Uterus (tissue), 4 donors: ENCODE results near the gene RCE1. TPM values are rescaled to one million over a fixed set of nuclear protein-coding genes. Genes with fewer than 3 reads are reported as not detected.
A peak's percentile ranks its signal among the peaks of the same experiment; 100 is the strongest.
"Not testable (repeated sequence)": the region's sequence is repeated elsewhere in the genome, so short reads cannot be mapped to it uniquely, and the experiment has no call there.

Experiments used
- DNase-seq, 2 donors: peaks; one replicate each; pipeline ENCODE4 v3.0.0-alpha.2; 2019 to 2020
- H3K27ac ChIP-seq, 2 donors: fragments of 200-600 bp; sonication (generic); 1 replicate in 1 of 2; 2 replicates in 1 of 2; pipeline ENCODE4 v1.5.1; 2016 to 2018
- H3K27me3 ChIP-seq, 2 donors: fragments of 200-600 bp; sonication (generic); one replicate each; pipeline ENCODE4 v1.5.1; 2018 to 2019; ENCODE audit warnings: control low read depth in 1 of 2
- H3K36me3 ChIP-seq, 2 donors: fragments of 200-600 bp; sonication (generic); one replicate each; pipeline ENCODE4 v1.5.1; 2019; ENCODE audit warnings: control low read depth in 1 of 2
- H3K4me1 ChIP-seq, 2 donors: fragments of 200-600 bp; sonication (generic); one replicate each; pipeline ENCODE4 v1.5.1; 2018 to 2019; ENCODE audit warnings: control low read depth in 1 of 2
- H3K4me3 ChIP-seq, 2 donors: fragments of 200-600 bp; sonication (generic); 1 replicate in 1 of 2; 2 replicates in 1 of 2; pipeline ENCODE4 v1.5.1; 2018 to 2019; ENCODE audit warnings: mild to moderate bottlenecking in 1 of 2
- H3K9me3 ChIP-seq, 2 donors: fragments of 200-600 bp; sonication (generic); one replicate each; pipeline ENCODE4 v1.5.1; 2019; ENCODE audit warnings: control low read depth in 1 of 2
- CTCF ChIP-seq, 4 experiments: fragments of 200-600 bp in 2 of 4; fragments of 450-650 bp in 2 of 4; sonication (generic) in 2 of 4; IDR thresholded peaks; one replicate each; pipeline ENCODE4 v1.5.1; 2016 to 2019; ENCODE audit warnings: antibody characterized with exemption in 4 of 4, mild to moderate bottlenecking in 2 of 4, moderate library complexity in 1 of 4
- POLR2A ChIP-seq, 2 donors: fragments of 450-650 bp; IDR thresholded peaks; one replicate each; pipeline ENCODE4 v1.6.1; 2016; ENCODE audit warnings: antibody characterized with exemption in 2 of 2, mild to moderate bottlenecking in 1 of 2, moderate library complexity in 1 of 2
- intact Hi-C: fragments of 100-400 bp; cut with DNase I; formaldehyde crosslinking; loops from one replicate; pipeline ENCODE4 v1.15.1; 2023; ENCODE audit warnings: low total_unique reads
- total RNA-seq, 4 donors: library from RNA; depleted of rRNA in 3 of 4; stranded (reverse); fragments of >200 nt in 3 of 4; gene quantifications; one replicate each; pipeline versions ENCODE4 v1.1.0 to v1.2.4, GENCODE V29; 2014 to 2023
- donor health status: DM: yes; HTN: yes; CAD: no.

The RCE1 gene
- 10 to 100 TPM in 3 of 4 donors, 1 to 10 TPM in 1; 2.3 to 19.4 (median 13.7) TPM for total RNA-seq

GRCh38 chr11:66842896-66843775 lies at the start of gene RCE1:
Gene RCE1 (plus strand): TSS chr11:66843441. CDS start chr11:66843456, 15 bp downstream.
- H3K27me3 ChIP-seq: no peaks in the 10 kb centered on the region
- no peaks in the 10 kb centered on the region for H3K36me3 ChIP-seq
- H3K27ac ChIP-seq: peak within 1 kb of the TSS; percentile 86 to 98
- no peak for TF ChIP-seq CTCF (IDR thresholded peaks at IDR 0.05)
- TF ChIP-seq POLR2A (IDR thresholded peaks at IDR 0.05): peak; percentile 81 to 97
- intact Hi-C loops: no loop called here
- H3K4me3 ChIP-seq: peak within 1 kb of the TSS; percentile 94 to 96
- DNase-seq: peak; percentile 82 to 93
- H3K9me3 ChIP-seq: no peaks in the 10 kb centered on the region
- H3K4me1 ChIP-seq: peaks cover 9 to 17% of the 10 kb centered on the region in 2 donors

GRCh38 chr11:66799815-66800214 lies 43.4 kb upstream of the RCE1 start:
- H3K4me3 ChIP-seq, H3K27ac ChIP-seq, H3K36me3 ChIP-seq, intact Hi-C loops, H3K9me3 ChIP-seq, DNase-seq, H3K4me1 ChIP-seq, H3K27me3 ChIP-seq: not testable (repeated sequence)

- H3K4me1 ChIP-seq: no peaks in the 10 kb centered on the region
- no peak overlapping the region for H3K4me3 ChIP-seq
- H3K36me3 ChIP-seq: no peaks in the 10 kb centered on the region
- H3K27ac ChIP-seq: no peak overlapping the region
- no peaks in the 10 kb centered on the region for H3K27me3 ChIP-seq
- TF ChIP-seq POLR2A (IDR thresholded peaks at IDR 0.05) (no peak), CTCF (IDR thresholded peaks at IDR 0.05) (no peak)
- H3K9me3 ChIP-seq: no peaks in the 10 kb centered on the region
- intact Hi-C loops: no loop called here
- no peak for DNase-seq
Observed at GRCh38 chr11:66800720-66801428, 42.4 kb upstream of the RCE1 start.

GRCh38 chr11:66809592-66809991 lies 33.6 kb upstream of the RCE1 start:
- Histone ChIP-seq H3K36me3 (no peaks in the 10 kb centered on the region), H3K27me3 (no peaks in the 10 kb centered on the region), H3K27ac (no peak overlapping the region), H3K4me1 (no peaks in the 10 kb centered on the region), H3K9me3 (no peaks in the 10 kb centered on the region), H3K4me3 (no peak overlapping the region)
- no peak for DNase-seq
- intact Hi-C loops: no loop called here
- TF ChIP-seq CTCF (IDR thresholded peaks at IDR 0.05): no peak
- no peak for TF ChIP-seq POLR2A (IDR thresholded peaks at IDR 0.05)

GRCh38 chr11:66810576-66811185 lies 32.6 kb upstream of the RCE1 start:
- no peaks in the 10 kb centered on the region for H3K4me1 ChIP-seq
- DNase-seq: no peak
- H3K36me3 ChIP-seq: no peaks in the 10 kb centered on the region
- H3K4me3 ChIP-seq: no peak overlapping the region
- H3K9me3 ChIP-seq: no peaks in the 10 kb centered on the region
- H3K27me3 ChIP-seq: no peaks in the 10 kb centered on the region
- TF ChIP-seq POLR2A (IDR thresholded peaks at IDR 0.05): no peak
- no peak for TF ChIP-seq CTCF (IDR thresholded peaks at IDR 0.05)
- H3K27ac ChIP-seq: no peak overlapping the region
- intact Hi-C loops: no loop called here
